Posterior cingulate gyrus (tissue), 11 donors: Measurements from ENCODE around the gene TAB3.

ENCODE experiments used
- DNase-seq, 10 donors: peaks; one replicate each; pipeline versions ENCODE4 v3.0.0 to v3.0.0-alpha.2; 2020 to 2021; ENCODE audit warnings: mixed read lengths in 3 of 10
- intact Hi-C: fragments of 100-400 bp; cut with DNase I; formaldehyde crosslinking; loops from one replicate; pipeline ENCODE4 v1.15.1; 2023

Gene TAB3

GRCh38 chrX:30889147-30890140 lies at the start of gene TAB3:
TSS of gene TAB3 (minus strand) at chrX:30889254. CDS start at chrX:30859588, 29,666 bp downstream.
- intact Hi-C loops: no loop called here
- DNase-seq: peak; percentile 74 to 98 (median 84)

DNA sequence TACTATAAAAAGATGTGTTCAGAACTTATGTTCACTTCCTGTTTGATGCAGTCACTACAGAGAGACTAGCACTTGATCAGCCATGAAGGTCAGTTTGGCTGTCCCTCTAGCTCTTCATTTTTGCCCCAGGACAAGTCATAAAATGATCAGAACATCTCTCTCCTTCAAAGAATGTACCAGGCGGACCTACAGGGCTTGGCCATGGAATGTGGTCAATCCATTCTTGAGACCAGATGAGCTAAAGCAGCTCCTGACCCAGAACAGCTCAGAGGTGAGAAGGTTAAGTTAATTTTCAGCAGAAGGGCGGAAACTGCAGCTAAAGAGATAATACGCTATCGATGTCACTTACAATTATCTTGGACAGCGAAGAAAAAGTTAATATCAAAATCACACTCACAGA lies 49.2 kb upstream of the TAB3 start:
- no peak for DNase-seq
- intact Hi-C loops: no loop called here

DNA sequence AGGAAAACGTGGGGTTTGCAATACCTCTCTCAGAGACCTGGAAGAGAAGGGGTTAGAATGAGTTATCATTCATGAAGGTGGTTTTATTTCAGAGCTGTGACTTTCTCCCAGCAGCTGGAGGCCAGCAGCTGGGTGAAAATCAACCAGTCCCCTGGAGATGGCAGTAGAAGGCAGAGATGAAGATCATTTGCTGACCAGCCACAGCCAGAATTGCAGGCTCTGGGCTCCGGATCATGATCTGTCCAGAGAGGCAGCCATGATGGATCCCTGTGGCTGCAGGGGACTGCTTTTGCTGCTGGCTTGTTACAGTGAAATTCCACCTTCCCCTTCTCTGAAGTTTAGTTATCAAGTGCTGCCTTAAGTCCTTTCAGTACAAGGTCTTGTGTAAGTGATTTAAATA lies 46.9 kb upstream of the TAB3 start:
- no peak for DNase-seq
- intact Hi-C loops: no loop called here

GRCh38 chrX:30931920-30932319 lies 42.9 kb upstream of the TAB3 start:
- DNase-seq: no peak
- intact Hi-C loops: no loop called here

DNA sequence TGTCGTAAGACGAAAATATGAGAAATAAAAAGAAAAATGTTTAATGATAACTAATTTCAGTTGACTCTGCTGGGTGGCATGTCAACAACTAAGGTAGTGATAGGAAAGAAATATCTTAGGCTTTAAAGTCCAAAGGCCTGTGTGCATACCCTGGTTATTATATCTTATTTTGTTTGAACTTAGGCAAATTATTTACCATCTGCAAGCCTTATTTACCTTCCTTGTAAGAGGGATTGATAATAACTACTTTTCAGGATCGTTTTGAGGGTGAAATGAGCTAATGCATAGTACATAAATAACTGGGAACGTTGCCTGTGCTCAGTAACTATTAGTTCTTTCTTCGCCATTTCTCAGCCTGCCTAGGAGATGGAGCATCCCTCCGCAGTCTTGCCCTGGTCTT lies 41.6 kb upstream of the TAB3 start:
- DNase-seq: no peak
- intact Hi-C loops: no loop called here

- no peak for DNase-seq
- intact Hi-C loops: no loop called here
These were observed 41.1 kb upstream of the TAB3 start for GRCh38 chrX:30930143-30930542.

- no peak for DNase-seq
- intact Hi-C loops: no loop called here
These were observed 31.2 kb upstream of the TAB3 start for GRCh38 chrX:30920271-30920670.

DNA sequence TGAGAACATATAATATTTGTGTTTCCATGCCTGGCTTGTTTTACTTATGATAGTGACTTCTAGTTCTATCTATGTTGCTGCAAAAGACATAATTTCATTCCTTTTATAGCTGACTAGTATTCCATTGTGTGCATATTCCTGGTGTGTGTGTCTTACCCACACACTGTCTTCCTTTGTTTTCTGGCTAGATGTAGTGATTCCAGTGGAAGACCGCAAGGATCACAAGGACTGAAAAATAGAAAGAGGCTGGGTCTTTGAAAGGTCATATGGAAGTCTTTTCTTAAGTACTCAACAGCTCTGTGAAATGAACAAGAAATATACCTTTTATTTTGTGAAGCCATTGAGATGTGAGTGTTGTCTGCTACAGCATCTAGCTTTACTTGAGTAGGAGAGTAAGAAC lies 29.4 kb upstream of the TAB3 start:
- intact Hi-C loops: no loop called here
- no peak for DNase-seq

DNA sequence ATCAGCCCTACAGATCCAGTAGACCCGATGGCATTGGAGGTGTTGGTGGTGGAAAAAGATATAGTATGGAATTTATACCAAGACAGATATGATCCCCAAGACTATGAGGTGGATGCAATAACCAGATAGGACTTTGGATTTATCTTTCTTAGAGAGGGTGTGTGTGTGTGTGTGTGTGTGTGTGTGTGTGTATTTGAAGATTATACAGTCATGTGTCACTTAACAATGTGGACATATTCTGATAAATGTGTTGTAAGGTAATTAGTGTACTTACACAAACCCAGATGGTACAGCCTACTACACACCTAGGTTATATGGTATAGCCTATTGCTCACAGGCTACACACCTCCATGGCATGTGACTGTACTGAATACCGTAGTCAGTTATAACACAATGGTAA lies 24.4 kb upstream of the TAB3 start:
- no peak for DNase-seq
- intact Hi-C loops: no loop called here

DNA sequence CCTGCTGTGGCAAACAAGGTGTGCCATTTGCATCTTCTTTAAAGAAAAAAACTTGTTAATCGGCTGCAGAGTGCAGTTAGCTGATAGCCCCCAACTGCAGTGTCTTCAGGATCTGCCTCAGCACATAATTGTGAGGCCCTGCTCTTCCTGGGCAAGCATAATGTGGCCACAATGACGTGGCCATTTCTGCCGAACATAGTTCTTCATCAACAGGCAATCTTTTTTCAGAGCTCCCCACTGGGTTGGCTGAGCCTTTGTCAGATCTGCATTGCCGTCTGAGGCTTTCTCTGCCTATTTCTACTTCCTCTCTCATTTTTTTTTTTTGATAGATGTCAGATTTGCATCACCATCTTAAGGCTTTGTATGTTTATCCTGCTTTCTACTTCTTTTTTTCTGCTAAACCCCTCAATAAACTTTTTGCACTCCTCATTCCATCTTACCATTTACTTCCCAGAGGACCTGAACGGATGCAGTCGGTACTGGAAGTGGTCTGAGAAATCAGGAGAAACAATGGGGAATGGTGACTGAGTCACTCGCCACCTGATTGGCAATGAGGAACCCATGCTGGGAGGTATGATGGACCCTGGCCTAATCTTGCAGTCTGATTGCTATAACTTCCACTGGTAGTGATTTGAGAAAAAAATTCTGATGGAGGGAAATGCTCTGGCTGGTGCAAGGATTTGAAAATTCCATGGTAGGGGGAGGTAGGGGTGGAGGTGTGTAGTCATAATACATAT lies 21.2 kb upstream of the TAB3 start:
- intact Hi-C loops: no loop called here

DNA sequence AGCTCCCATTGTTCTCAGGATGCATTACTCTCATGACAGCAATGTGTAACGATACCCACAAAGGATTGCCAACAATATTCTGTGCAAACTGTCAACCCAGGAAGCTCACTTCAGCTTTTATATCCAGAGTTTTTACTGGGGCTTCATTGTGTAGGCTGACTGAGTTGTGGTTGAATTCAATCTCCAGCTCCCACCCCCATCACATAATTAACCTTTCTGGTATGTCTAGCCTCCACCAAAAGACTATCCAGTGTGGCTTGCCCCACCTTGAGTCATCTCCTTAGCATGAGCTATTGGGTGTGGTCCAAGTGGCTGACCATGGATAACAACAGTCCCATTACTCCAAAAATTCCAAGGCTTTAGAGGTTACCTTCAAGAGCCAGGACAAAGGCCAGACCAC lies 17.7 kb upstream of the TAB3 start:
- intact Hi-C loops: no loop called here
- DNase-seq: no peak

More for the DNA sequence above, 21.2 kb upstream of the TAB3 start:
- DNase-seq: no peak

DNA sequence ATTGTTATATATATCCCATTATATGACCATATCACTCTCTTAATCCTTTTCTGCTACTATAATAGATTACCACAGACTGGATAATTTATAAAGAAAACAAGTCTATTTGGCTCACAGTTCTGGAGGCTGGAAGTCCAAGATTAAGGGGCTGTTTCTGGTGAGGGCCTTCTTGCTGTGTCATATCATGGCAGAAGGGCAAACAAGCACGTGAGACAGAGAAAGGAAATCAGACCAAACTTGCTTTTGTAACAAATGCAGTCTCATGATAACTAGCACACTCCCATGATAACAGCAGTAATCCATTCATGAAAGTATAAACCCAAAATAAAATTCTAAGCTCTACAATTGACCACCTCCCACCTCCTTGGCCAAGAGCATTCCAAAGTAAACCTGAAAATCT lies 16.3 kb upstream of the TAB3 start:
- intact Hi-C loops: no loop called here
- DNase-seq: no peak

- intact Hi-C loops: no loop called here
- no peak for DNase-seq
These were observed 15.6 kb upstream of the TAB3 start for GRCh38 chrX:30904632-30905031.

GRCh38 chrX:30904186-30904585 lies 15.1 kb upstream of the TAB3 start:
- no peak for DNase-seq
- intact Hi-C loops: no loop called here

GRCh38 chrX:30900227-30900626 lies 11.2 kb upstream of the TAB3 start:
- no peak for DNase-seq
- intact Hi-C loops: no loop called here

DNA sequence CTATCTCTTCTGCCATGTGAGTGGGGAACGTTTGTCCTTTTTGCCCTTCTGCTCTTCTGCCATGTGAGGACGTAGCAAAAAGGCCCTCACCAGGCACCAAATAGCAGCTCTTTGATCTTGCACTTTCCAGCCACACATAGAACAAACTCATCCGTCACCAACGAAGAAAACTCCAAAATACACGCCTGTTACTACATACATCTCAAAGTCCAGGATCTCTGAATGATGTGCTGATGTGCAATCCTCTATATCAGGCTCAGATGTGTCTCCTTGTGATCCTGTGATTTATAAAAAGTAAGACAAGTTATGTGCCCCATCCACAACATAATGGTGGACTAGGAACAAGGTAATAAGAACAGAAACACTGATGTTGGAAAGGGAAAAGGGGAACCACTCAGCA lies 9.8 kb upstream of the TAB3 start:
- intact Hi-C loops: no loop called here

DNA sequence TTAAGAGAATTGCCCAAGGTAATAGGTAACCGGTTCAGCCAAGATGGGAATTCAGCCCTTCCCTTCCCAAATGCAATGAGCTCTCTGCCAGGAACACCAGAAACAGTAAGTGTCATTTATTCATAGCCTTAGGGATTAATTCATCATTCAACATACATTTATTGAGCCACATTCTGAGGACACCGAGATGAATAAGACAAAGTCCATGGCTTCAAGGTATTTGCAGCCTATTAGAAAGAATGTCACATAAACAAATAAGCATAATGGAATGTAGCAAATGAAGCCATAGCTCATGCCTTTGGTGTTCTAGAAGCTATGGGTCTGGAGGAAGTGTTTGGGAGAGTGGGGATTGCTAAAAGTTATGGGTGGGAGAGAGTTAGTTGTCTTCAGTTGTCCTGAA lies 6.3 kb upstream of the TAB3 start:
- no peak for DNase-seq
- intact Hi-C loops: no loop called here

More for the DNA sequence above, 9.8 kb upstream of the TAB3 start:
- DNase-seq: no peak

- intact Hi-C loops: no loop called here
- no peak for DNase-seq
These were observed 4.2 kb upstream of the TAB3 start for GRCh38 chrX:30893206-30893605.

DNA sequence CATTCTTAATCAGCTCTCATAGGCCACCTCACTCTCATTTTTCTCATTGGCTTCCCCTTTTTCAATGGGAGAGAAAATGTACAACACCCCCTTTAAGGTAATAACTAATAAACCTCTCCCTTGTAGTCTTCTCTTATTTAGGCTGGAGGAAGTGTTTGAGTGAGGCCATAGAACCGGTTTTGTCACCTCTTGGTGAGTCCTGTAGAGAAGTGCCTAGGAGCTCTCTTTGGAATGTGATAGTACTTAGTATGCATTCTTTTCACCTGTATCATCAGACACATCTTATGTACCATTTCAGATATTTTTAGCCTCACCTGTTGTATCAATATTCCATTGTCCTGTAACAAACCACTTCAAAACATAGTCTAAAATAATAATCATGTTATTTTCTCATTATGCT lies 3.5 kb upstream of the TAB3 start:
- no peak for DNase-seq
- intact Hi-C loops: no loop called here

GRCh38 chrX:30888526-30889146 lies 418 bp downstream of the TAB3 start:
- intact Hi-C loops: no loop called here

DNA sequence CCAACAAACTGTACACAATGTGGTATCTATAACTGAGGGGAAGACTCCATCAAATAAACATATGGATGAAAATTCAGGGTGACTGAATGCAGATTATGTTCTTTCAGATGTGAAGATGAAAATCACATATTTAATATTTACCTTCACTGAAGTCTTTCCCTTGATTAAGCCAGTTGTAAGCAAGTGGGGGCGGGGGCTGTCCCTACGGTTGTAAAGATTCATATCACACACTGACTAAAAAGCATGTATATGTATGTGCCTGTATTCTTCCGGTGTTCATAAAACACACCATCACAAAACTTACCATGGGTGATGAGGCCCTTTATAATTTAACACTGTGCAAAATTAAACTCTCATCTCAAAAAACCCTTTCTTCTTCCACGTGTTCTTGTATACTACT lies 1.3 kb downstream of the TAB3 start:
- intact Hi-C loops: no loop called here
- peak in 1 of 10 donors; percentile 57 for DNase-seq

More at GRCh38 chrX:30888526-30889146, 418 bp downstream of the TAB3 start:
- peak in 8 of 10 donors; percentile 5 to 83 (median 18) for DNase-seq
